Measurements from ENCODE around the gene CARD10. TPM values are rescaled to one million over a fixed set of nuclear protein-coding genes. Genes with fewer than 3 reads are reported as not detected.

Gene CARD10
- total RNA-seq, 1 experiment from 2014 or later = 63.9 TPM

- peaks cover 45% of the 10 kb centered on the region for H3K79me2 ChIP-seq (ENCODE audit: low read depth)
- H3K4me1 ChIP-seq (replicated peaks; ENCODE audit: insufficient read depth) = peaks cover 83% of the 10 kb centered on the region
- ChIA-PET POLR2A (ENCODE audit: unreplicated experiment) (interaction anchor here (0.6 kb wide), 1 partner anchor 792 kb away, joined by 3 read pairs; the partner anchor contains the start of gene IFT27), CTCF (interaction anchor here (1.2 to 4.9 kb wide), 5 partner anchors 24 to 96 kb away, joined by 3 to 31 read pairs (median 7); no protein-coding TSS in a partner anchor)
- no TSS peak for BruUV-seq (replicated peaks)
- H3F3A ChIP-seq (ENCODE audit: insufficient read depth, low read depth) = peaks cover 81% of the 10 kb centered on the region
- no peak overlapping the region for H3K4me3 ChIP-seq
- peak overlapping the region; percentile 39; the same call in 1 of the 2 replicates for H3K4me2 ChIP-seq
- no peak for DNase-seq
- no peaks in the 10 kb centered on the region for H3K27me3 ChIP-seq (ENCODE audit: insufficient read depth, low read depth)
- no peak overlapping the region for H2AFZ ChIP-seq
- intact Hi-C loops (cut with micrococcal nuclease; ENCODE audit: unreplicated experiment) = loop anchor here (5.0 kb wide), 2 partner anchors 111 to 251 kb away; no protein-coding TSS in a partner anchor
- no peaks in the 10 kb centered on the region for H3K9me2 ChIP-seq (ENCODE audit: insufficient read depth)
- H3K9me3 ChIP-seq (ENCODE audit: insufficient read depth, low read depth) = no peaks in the 10 kb centered on the region
- H3K36me3 ChIP-seq (ENCODE audit: low read depth) = peaks cover 13% of the 10 kb centered on the region; the same call in 1 of the 2 replicates
- peaks cover 48% of the 10 kb centered on the region for H4K20me1 ChIP-seq (ENCODE audit: insufficient read depth)
- peak overlapping the region; percentile 4; the same call in 1 of the 2 replicates for H3K27ac ChIP-seq
- no peak for TF ChIP-seq EZH2 (IDR thresholded peaks at IDR 0.05; ENCODE audit: low read depth)
- TF ChIP-seq, protein P1, sequence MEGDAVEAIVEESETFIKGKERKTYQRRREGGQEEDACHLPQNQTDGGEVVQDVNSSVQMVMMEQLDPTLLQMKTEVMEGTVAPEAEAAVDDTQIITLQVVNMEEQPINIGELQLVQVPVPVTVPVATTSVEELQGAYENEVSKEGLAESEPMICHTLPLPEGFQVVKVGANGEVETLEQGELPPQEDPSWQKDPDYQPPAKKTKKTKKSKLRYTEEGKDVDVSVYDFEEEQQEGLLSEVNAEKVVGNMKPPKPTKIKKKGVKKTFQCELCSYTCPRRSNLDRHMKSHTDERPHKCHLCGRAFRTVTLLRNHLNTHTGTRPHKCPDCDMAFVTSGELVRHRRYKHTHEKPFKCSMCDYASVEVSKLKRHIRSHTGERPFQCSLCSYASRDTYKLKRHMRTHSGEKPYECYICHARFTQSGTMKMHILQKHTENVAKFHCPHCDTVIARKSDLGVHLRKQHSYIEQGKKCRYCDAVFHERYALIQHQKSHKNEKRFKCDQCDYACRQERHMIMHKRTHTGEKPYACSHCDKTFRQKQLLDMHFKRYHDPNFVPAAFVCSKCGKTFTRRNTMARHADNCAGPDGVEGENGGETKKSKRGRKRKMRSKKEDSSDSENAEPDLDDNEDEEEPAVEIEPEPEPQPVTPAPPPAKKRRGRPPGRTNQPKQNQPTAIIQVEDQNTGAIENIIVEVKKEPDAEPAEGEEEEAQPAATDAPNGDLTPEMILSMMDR (conservative IDR thresholded peaks at IDR 0.05) = no peak
These were observed 48.8 kb upstream of the CARD10 start for GRCh38 chr22:37568012-37568411.

- Histone ChIP-seq H3F3A (ENCODE audit: insufficient read depth, low read depth) (peaks cover 87% of the 10 kb centered on the region), H3K79me2 (ENCODE audit: low read depth) (peaks cover 53% of the 10 kb centered on the region), H3K9me2 (ENCODE audit: insufficient read depth) (no peaks in the 10 kb centered on the region), H3K36me3 (ENCODE audit: low read depth) (peaks cover 13% of the 10 kb centered on the region; the same call in 1 of the 2 replicates), H4K20me1 (ENCODE audit: insufficient read depth) (peaks cover 47% of the 10 kb centered on the region), H3K27ac (peak overlapping the region; percentile 81), H3K4me1 (replicated peaks; ENCODE audit: insufficient read depth) (peaks cover 91% of the 10 kb centered on the region), H3K4me3 (no peak overlapping the region), H3K4me2 (peak overlapping the region; percentile 39), H3K27me3 (ENCODE audit: insufficient read depth, low read depth) (no peaks in the 10 kb centered on the region), H3K9me3 (ENCODE audit: insufficient read depth, low read depth) (no peaks in the 10 kb centered on the region), H2AFZ (no peak overlapping the region)
- CTCF ChIA-PET = interaction anchor here (0.7 to 4.9 kb wide), 11 partner anchors 18 to 881 kb away, joined by 3 to 52 read pairs (median 6); no protein-coding TSS in a partner anchor
- POLR2A ChIA-PET (ENCODE audit: unreplicated experiment) = interaction anchor here (0.6 to 0.7 kb wide), 3 partner anchors 41 to 791 kb away, joined by 3 to 14 read pairs (median 4); partner anchors contain the start of genes GGA1 and IFT27
- TF ChIP-seq, protein P1 (conservative IDR thresholded peaks at IDR 0.05) = peak; percentile 99
- TF ChIP-seq EZH2 (IDR thresholded peaks at IDR 0.05; ENCODE audit: low read depth) = no peak
- intact Hi-C loops (cut with micrococcal nuclease; ENCODE audit: unreplicated experiment) = loop anchor here (1.0 to 5.0 kb wide), 6 partner anchors 22 to 250 kb away; no protein-coding TSS in a partner anchor
- peak; percentile 93 to 98 for DNase-seq
- no TSS peak for BruUV-seq (replicated peaks)
These were observed 47.9 kb upstream of the CARD10 start for GRCh38 chr22:37566903-37567798.

DNA sequence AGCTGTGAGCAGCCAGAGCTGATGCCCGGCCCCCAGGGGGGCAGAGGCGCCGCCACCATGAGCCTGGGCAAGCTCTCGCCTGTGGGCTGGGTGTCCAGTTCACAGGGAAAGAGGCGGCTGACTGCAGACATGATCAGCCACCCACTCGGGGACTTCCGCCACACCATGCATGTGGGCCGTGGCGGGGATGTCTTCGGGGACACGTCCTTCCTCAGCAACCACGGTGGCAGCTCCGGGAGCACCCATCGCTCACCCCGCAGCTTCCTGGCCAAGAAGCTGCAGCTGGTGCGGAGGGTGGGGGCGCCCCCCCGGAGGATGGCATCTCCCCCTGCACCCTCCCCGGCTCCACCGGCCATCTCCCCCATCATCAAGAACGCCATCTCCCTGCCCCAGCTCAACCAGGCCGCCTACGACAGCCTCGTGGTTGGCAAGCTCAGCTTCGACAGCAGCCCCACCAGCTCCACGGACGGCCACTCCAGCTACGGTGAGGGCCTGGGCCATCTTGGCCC lies 47.2 kb upstream of the CARD10 start:
- CTCF ChIA-PET = interaction anchor here (1.3 to 4.9 kb wide), 4 partner anchors 21 to 36 kb away, joined by 7 to 52 read pairs (median 20); no protein-coding TSS in a partner anchor
- no peak overlapping the region for H2AFZ ChIP-seq
- H3K9me2 ChIP-seq (ENCODE audit: insufficient read depth) = no peaks in the 10 kb centered on the region
- H3F3A ChIP-seq (ENCODE audit: insufficient read depth, low read depth) = peaks cover 86% of the 10 kb centered on the region
- intact Hi-C loops (cut with micrococcal nuclease; ENCODE audit: unreplicated experiment) = loop anchor here (5.0 kb wide), 2 partner anchors 109 to 249 kb away; no protein-coding TSS in a partner anchor
- H3K27ac ChIP-seq = peak overlapping the region; percentile 81
- peaks cover 61% of the 10 kb centered on the region for H3K79me2 ChIP-seq (ENCODE audit: low read depth)
- H3K4me2 ChIP-seq = peak overlapping the region; percentile 39
- H4K20me1 ChIP-seq (ENCODE audit: insufficient read depth) = peaks cover 47% of the 10 kb centered on the region
- no peaks in the 10 kb centered on the region for H3K9me3 ChIP-seq (ENCODE audit: insufficient read depth, low read depth)
- H3K4me1 ChIP-seq (replicated peaks; ENCODE audit: insufficient read depth) = peaks cover 94% of the 10 kb centered on the region
- BruUV-seq (replicated peaks) = no TSS peak
- POLR2A ChIA-PET (ENCODE audit: unreplicated experiment) = interaction anchor here (0.6 kb wide), 1 partner anchor 330 kb away, joined by 3 read pairs; no protein-coding TSS in a partner anchor
- TF ChIP-seq, protein P1 (conservative IDR thresholded peaks at IDR 0.05) = no peak
- no peak for TF ChIP-seq EZH2 (IDR thresholded peaks at IDR 0.05; ENCODE audit: low read depth)
- no peak overlapping the region for H3K4me3 ChIP-seq
- no peaks in the 10 kb centered on the region for H3K27me3 ChIP-seq (ENCODE audit: insufficient read depth, low read depth)
- DNase-seq = no peak
- H3K36me3 ChIP-seq (ENCODE audit: low read depth) = peaks cover 13% of the 10 kb centered on the region; the same call in 1 of the 2 replicates
